HG03045 (cell line): ENCODE data around the gene MIF4GD.
"Not testable (repeated sequence)": the region's sequence is repeated elsewhere in the genome, so short reads cannot be mapped to it uniquely, and the experiment has no call there.

Experiments
- ATAC-seq: cut with Tn5 transposase; IDR thresholded peaks from one replicate; pipeline ENCODE4 v1.9.1; 2021; ENCODE audit warnings: mild to moderate bottlenecking, moderate library complexity; ENCODE audit not compliant: unreplicated experiment

Gene MIF4GD

DNA sequence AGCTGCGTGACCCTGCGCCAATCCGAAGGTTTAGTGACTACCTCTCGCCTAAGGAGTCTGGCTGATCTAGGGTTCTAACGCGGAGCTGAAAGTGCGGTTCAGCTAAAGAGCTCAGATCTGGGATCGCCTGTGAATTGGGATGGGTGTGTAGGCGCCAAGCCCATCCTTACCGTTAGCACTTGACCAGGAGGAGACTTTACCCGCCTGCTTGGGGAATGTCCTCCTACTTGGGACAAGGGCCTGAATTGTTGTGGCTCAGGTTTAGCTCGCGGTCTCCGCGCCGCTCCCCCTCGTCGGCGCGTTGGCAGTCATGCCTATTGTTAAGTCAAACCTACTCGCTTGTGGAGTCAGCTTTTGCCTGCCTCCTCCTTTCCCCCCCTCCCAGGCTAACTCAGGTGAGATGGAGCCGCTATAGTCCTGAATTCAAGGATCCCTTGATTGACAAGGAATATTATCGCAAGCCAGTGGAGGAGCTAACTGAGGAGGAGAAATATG, 8.9 kb downstream of the MIF4GD start:
- ATAC-seq = peak; percentile 3

- peak; percentile 84 for ATAC-seq
Measured at GRCh38 chr17:75261336-75262111, 9.5 kb downstream of the MIF4GD start, which contains the start of the genes GGA3 and MRPS7. Gene GGA3, minus strand, starts transcription at chr17:75261606. Its CDS starts 19 bp downstream, at chr17:75261587. Gene MRPS7, plus strand, starts transcription at chr17:75261879. Its CDS starts 22 bp downstream, at chr17:75261901.

DNA sequence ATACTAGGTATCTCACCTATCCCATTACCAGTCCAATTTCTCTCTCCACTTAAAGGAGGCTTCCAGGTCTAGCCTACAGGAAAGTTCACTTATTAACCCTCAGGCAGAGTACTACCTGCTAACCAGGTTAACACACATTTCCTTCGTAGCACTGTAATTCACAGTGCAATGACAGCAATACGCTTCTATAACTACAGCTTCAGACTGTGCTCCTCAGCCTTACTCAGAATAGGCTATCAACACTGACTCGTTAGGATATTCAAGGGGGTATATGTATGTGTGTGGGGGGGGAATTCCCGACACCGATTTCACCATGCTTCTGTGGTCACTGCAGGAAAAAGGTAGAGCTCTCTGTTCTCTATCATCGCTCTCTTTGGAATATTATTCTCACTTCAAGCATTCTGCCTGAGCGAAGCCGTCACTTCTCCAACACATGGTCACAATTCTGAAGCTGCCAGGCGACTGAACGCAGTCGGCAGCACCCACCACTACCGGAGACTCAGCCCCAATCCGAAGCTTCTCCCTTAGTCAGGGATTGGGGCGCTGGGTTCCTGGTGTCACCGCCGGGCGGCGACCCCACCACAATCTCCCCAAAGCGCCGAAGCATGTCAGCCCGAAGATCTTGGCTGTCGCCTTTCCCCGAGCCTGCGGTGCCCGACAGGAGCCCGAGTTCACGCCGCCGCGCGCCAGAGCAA, 10.2 kb downstream of the MIF4GD start:
- peak; percentile 29 for ATAC-seq

- ATAC-seq = not testable (repeated sequence)
Measured at GRCh38 chr17:75257228-75257627, 13.8 kb downstream of the MIF4GD start.

GRCh38 chr17:75255954-75256698, 14.9 kb downstream of the MIF4GD start:
- not testable (repeated sequence) for ATAC-seq

GRCh38 chr17:75252039-75252816, 18.8 kb downstream of the MIF4GD start:
- ATAC-seq = no peak

GRCh38 chr17:75250009-75250471, 21.0 kb downstream of the MIF4GD start:
- ATAC-seq = peak; percentile 85

GRCh38 chr17:75249564-75249963, 21.5 kb downstream of the MIF4GD start:
- no peak for ATAC-seq

GRCh38 chr17:75246404-75246803, 24.6 kb downstream of the MIF4GD start:
- no peak for ATAC-seq

- ATAC-seq = no peak
Measured at GRCh38 chr17:75245011-75245410, 26.0 kb downstream of the MIF4GD start.

GRCh38 chr17:75244133-75244866, 26.7 kb downstream of the MIF4GD start:
- no peak for ATAC-seq

DNA sequence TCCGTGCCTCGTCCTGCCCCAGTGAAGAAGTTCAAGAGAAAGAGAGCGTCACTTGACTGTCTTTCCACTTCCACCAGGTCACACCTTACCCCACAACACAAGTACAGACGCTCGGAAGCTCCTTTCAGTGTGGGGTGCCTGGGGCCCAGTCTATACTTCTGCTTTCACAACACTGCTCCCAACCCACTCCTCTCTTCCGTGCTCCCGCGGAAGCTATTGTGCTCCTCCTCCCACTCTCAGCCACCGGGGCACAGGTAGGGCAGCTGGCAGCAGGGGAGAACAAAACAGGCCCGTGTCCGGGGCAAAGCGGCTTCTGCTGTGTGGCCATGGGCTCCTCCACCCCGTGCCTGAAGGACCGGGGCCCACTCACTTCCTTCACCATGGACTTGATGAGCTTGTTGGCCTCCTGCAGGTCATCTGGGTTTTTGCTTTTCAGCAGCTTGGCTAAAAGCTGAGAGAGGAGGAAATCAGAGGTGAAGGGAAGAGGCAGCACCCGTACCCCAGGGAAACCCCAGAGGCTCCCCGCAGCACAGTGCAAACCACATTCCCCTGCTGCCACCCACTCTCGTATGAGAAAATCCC, 28.5 kb downstream of the MIF4GD start:
- no peak for ATAC-seq

DNA sequence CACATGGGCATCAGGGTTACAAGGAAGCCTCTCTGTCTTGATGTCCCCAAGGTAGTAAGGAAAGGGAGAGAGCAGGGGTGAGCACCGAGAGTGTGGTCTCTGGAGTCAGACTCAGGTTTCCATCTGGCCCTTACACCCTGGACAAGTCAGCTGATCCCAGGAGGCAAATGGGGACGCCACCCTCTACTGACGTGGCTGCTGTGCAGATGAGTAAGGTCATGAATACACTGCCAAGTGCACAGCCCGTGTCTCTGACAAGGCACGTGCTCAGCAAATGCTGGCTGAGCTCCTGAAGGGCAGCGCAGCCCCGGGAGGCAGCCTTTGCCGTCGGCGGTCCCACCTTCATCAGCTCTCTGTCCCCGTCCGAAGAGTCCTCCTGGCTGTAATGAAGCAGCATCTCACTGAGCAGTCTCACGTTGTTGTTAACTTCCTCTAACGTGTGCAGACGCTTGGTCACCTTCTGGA, 29.0 kb downstream of the MIF4GD start:
- no peak for ATAC-seq

- no peak for ATAC-seq
Measured at GRCh38 chr17:75241502-75241901, 29.5 kb downstream of the MIF4GD start.

DNA sequence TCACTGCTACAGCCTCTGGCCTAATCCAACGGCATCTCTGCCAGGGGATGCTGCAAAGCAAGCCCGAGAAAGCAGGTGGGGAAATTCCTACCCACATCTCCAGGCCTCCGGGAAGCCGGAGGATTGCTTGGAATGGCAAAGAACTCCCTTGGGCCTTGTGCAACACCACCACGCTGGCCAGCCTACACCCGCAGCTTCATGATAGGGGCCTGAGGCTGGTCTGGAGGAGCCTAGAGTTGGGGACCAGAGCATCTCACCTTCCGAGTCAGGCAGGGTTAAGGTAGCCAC, 29.9 kb downstream of the MIF4GD start:
- no peak for ATAC-seq

GRCh38 chr17:75240394-75241142, 30.5 kb downstream of the MIF4GD start:
- ATAC-seq = no peak

- ATAC-seq = no peak
Measured at GRCh38 chr17:75239778-75240393, 31.1 kb downstream of the MIF4GD start.

- ATAC-seq = no peak
Measured at GRCh38 chr17:75239214-75239613, 31.8 kb downstream of the MIF4GD start.
